ENCODE measurements around the gene VWC2. TPM values are rescaled to one million over a fixed set of nuclear protein-coding genes. Genes with fewer than 3 reads are reported as not detected.

Gene VWC2
- polyA plus RNA-seq, 1 of the 3 experiments (the other 2 are of a cell fraction): not detected

DNA sequence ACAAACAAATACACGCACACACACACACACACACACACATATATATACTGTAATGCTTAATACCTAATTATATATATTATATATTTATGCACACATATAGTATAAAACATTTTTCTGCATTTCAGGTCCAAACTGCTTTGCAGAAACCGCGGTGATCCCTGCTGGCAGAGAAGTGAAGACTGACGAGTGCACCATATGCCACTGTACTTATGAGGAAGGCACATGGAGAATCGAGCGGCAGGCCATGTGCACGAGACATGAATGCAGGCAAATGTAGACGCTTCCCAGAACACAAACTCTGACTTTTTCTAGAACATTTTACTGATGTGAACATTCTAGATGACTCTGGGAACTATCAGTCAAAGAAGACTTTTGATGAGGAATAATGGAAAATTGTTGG is 138.5 kb downstream of the VWC2 start:
- H2AFZ ChIP-seq (ENCODE audit: low read depth): no peak overlapping the region
- WGBS (ENCODE audit: low lambda C conversion rate): 10% methylated on average over 8 of the region's 8 CpGs
- no peaks in the 10 kb centered on the region for H3K9me3 ChIP-seq
- H3K36me3 ChIP-seq (replicated peaks in 1 of 2; ENCODE audit: control insufficient read depth in 1 of 2, insufficient read depth in 2 of 2, low read length in 1 of 2): no peaks in the 10 kb centered on the region
- H3K27ac ChIP-seq (ENCODE audit: low read depth in 2 of 2, low read length in 1 of 2): no peak overlapping the region
- H3K79me2 ChIP-seq (ENCODE audit: insufficient read depth): no peaks in the 10 kb centered on the region
- H4K20me1 ChIP-seq (ENCODE audit: insufficient read depth): no peaks in the 10 kb centered on the region
- H3K4me3 ChIP-seq (ENCODE audit: low read depth in 2 of 2, low read length in 1 of 2): no peak overlapping the region
- H3K27me3 ChIP-seq (ENCODE audit: insufficient read depth): no peaks in the 10 kb centered on the region
- H3K4me1 ChIP-seq (ENCODE audit: control insufficient read depth in 1 of 2, insufficient read depth in 2 of 2, low read depth in 1 of 2, low read length in 1 of 2): no peaks in the 10 kb centered on the region
- POLR2A ChIA-PET: no interaction called here
- H3K9ac ChIP-seq: no peak overlapping the region
- no peaks in the 10 kb centered on the region for H3K9me2 ChIP-seq
- no peak overlapping the region for H3K4me2 ChIP-seq
- H3F3A ChIP-seq (replicated peaks; ENCODE audit: insufficient read depth): no peaks in the 10 kb centered on the region
- TF ChIP-seq FOXJ3 (CRISPR knock-in tag; IDR thresholded peaks at IDR 0.05): no peak
- DNase-seq: no peak
- CTCF ChIA-PET: no interaction called here

DNA sequence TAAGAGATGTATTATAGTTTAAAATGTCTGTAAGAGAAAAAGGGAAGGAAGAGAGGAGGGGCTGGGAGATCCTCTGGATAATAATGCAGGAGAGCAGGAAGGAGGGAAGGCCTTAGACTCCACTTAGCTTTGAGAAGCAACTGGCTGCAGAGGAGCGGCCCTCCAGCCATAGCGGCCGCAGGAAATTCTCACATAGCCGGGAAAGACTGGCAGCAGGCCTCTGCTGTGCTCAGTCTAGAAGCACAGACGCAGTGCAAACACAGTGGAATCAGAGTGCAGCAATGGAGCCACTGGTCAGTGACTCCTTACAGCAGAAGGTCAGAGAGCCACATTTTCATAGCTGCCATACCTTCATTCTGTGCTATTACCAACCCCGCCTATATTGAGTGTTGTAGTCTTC is 153.3 kb downstream of the VWC2 start:
- WGBS (ENCODE audit: low lambda C conversion rate): under 1% methylated on average over 6 of the region's 6 CpGs
- Histone ChIP-seq H3K9me3 (no peaks in the 10 kb centered on the region), H3K79me2 (ENCODE audit: insufficient read depth) (no peaks in the 10 kb centered on the region), H3K36me3 (replicated peaks in 1 of 2; ENCODE audit: control insufficient read depth in 1 of 2, insufficient read depth in 2 of 2, low read length in 1 of 2) (no peaks in the 10 kb centered on the region), H3K9me2 (no peaks in the 10 kb centered on the region), H3K4me2 (no peak overlapping the region), H3K9ac (no peak overlapping the region), H2AFZ (ENCODE audit: low read depth) (no peak overlapping the region), H3F3A (replicated peaks; ENCODE audit: insufficient read depth) (no peaks in the 10 kb centered on the region), H3K4me1 (ENCODE audit: control insufficient read depth in 1 of 2, insufficient read depth in 2 of 2, low read depth in 1 of 2, low read length in 1 of 2) (no peaks in the 10 kb centered on the region), H3K4me3 (ENCODE audit: low read depth in 2 of 2, low read length in 1 of 2) (no peak overlapping the region), H3K27me3 (ENCODE audit: insufficient read depth) (no peaks in the 10 kb centered on the region), H3K27ac (ENCODE audit: low read depth in 2 of 2, low read length in 1 of 2) (no peak overlapping the region), H4K20me1 (ENCODE audit: insufficient read depth) (no peaks in the 10 kb centered on the region)
- DNase-seq: no peak
- ChIA-PET POLR2A (no interaction called here), CTCF (no interaction called here)
- TF ChIP-seq, protein P1, sequence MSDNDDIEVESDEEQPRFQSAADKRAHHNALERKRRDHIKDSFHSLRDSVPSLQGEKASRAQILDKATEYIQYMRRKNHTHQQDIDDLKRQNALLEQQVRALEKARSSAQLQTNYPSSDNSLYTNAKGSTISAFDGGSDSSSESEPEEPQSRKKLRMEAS (IDR thresholded peaks at IDR 0.05; ENCODE audit: low read depth): no peak
- no peak for TF ChIP-seq TCF12 (IDR thresholded peaks at IDR 0.05)
- TF ChIP-seq NFIC (IDR thresholded peaks at IDR 0.05; ENCODE audit: borderline replicate concordance): no peak
- no peak for TF ChIP-seq RXRA (IDR thresholded peaks at IDR 0.05; ENCODE audit: borderline replicate concordance, low read depth)
- no peak for TF ChIP-seq TEAD4 (IDR thresholded peaks at IDR 0.05; ENCODE audit: borderline replicate concordance, insufficient read depth)
- TF ChIP-seq YY1 (IDR thresholded peaks at IDR 0.05; ENCODE audit: low read depth): no peak
- TF ChIP-seq, protein P2, sequence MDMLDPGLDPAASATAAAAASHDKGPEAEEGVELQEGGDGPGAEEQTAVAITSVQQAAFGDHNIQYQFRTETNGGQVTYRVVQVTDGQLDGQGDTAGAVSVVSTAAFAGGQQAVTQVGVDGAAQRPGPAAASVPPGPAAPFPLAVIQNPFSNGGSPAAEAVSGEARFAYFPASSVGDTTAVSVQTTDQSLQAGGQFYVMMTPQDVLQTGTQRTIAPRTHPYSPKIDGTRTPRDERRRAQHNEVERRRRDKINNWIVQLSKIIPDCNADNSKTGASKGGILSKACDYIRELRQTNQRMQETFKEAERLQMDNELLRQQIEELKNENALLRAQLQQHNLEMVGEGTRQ (IDR thresholded peaks at IDR 0.05; ENCODE audit: borderline replicate concordance, low read depth, low read length): no peak
- TF ChIP-seq JUND (IDR thresholded peaks at IDR 0.05): no peak
- no peak for TF ChIP-seq RCOR1 (IDR thresholded peaks at IDR 0.05; ENCODE audit: low read length)
- TF ChIP-seq, protein P3, sequence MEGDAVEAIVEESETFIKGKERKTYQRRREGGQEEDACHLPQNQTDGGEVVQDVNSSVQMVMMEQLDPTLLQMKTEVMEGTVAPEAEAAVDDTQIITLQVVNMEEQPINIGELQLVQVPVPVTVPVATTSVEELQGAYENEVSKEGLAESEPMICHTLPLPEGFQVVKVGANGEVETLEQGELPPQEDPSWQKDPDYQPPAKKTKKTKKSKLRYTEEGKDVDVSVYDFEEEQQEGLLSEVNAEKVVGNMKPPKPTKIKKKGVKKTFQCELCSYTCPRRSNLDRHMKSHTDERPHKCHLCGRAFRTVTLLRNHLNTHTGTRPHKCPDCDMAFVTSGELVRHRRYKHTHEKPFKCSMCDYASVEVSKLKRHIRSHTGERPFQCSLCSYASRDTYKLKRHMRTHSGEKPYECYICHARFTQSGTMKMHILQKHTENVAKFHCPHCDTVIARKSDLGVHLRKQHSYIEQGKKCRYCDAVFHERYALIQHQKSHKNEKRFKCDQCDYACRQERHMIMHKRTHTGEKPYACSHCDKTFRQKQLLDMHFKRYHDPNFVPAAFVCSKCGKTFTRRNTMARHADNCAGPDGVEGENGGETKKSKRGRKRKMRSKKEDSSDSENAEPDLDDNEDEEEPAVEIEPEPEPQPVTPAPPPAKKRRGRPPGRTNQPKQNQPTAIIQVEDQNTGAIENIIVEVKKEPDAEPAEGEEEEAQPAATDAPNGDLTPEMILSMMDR (IDR thresholded peaks at IDR 0.05): no peak
- TF ChIP-seq, protein P4, sequence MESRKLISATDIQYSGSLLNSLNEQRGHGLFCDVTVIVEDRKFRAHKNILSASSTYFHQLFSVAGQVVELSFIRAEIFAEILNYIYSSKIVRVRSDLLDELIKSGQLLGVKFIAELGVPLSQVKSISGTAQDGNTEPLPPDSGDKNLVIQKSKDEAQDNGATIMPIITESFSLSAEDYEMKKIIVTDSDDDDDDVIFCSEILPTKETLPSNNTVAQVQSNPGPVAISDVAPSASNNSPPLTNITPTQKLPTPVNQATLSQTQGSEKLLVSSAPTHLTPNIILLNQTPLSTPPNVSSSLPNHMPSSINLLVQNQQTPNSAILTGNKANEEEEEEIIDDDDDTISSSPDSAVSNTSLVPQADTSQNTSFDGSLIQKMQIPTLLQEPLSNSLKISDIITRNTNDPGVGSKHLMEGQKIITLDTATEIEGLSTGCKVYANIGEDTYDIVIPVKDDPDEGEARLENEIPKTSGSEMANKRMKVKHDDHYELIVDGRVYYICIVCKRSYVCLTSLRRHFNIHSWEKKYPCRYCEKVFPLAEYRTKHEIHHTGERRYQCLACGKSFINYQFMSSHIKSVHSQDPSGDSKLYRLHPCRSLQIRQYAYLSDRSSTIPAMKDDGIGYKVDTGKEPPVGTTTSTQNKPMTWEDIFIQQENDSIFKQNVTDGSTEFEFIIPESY (IDR thresholded peaks at IDR 0.05; ENCODE audit: borderline replicate concordance, low read depth): no peak
- TF ChIP-seq, protein P5, sequence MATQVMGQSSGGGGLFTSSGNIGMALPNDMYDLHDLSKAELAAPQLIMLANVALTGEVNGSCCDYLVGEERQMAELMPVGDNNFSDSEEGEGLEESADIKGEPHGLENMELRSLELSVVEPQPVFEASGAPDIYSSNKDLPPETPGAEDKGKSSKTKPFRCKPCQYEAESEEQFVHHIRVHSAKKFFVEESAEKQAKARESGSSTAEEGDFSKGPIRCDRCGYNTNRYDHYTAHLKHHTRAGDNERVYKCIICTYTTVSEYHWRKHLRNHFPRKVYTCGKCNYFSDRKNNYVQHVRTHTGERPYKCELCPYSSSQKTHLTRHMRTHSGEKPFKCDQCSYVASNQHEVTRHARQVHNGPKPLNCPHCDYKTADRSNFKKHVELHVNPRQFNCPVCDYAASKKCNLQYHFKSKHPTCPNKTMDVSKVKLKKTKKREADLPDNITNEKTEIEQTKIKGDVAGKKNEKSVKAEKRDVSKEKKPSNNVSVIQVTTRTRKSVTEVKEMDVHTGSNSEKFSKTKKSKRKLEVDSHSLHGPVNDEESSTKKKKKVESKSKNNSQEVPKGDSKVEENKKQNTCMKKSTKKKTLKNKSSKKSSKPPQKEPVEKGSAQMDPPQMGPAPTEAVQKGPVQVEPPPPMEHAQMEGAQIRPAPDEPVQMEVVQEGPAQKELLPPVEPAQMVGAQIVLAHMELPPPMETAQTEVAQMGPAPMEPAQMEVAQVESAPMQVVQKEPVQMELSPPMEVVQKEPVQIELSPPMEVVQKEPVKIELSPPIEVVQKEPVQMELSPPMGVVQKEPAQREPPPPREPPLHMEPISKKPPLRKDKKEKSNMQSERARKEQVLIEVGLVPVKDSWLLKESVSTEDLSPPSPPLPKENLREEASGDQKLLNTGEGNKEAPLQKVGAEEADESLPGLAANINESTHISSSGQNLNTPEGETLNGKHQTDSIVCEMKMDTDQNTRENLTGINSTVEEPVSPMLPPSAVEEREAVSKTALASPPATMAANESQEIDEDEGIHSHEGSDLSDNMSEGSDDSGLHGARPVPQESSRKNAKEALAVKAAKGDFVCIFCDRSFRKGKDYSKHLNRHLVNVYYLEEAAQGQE (IDR thresholded peaks at IDR 0.05; ENCODE audit: low read depth, low read length): no peak
- TF ChIP-seq, protein P6, sequence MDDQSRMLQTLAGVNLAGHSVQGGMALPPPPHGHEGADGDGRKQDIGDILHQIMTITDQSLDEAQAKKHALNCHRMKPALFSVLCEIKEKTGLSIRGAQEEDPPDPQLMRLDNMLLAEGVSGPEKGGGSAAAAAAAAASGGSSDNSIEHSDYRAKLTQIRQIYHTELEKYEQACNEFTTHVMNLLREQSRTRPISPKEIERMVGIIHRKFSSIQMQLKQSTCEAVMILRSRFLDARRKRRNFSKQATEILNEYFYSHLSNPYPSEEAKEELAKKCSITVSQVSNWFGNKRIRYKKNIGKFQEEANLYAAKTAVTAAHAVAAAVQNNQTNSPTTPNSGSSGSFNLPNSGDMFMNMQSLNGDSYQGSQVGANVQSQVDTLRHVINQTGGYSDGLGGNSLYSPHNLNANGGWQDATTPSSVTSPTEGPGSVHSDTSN (IDR thresholded peaks at IDR 0.05): no peak
- no peak for TF ChIP-seq EZH2phosphoT487 (IDR thresholded peaks at IDR 0.05; ENCODE audit: borderline replicate concordance, low read depth)
- TF ChIP-seq, protein P7, sequence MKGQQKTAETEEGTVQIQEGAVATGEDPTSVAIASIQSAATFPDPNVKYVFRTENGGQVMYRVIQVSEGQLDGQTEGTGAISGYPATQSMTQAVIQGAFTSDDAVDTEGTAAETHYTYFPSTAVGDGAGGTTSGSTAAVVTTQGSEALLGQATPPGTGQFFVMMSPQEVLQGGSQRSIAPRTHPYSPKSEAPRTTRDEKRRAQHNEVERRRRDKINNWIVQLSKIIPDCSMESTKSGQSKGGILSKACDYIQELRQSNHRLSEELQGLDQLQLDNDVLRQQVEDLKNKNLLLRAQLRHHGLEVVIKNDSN (IDR thresholded peaks at IDR 0.05; ENCODE audit: borderline replicate concordance, low read depth): no peak
